Epithelial cell of alveolus of lung (primary cell): ENCODE measurements around the gene CCDC57. TPM values are rescaled to one million over a fixed set of nuclear protein-coding genes. Genes with fewer than 3 reads are reported as not detected.

Source experiments
- total RNA-seq: library from RNA; depleted of rRNA; stranded (reverse); fragments of >200 nt; gene quantifications from 2 replicates; pipeline ENCODE4 v1.2.1, GENCODE V29; 2015

Gene CCDC57
- total RNA-seq: 6.9 and 16.5 TPM in 2 replicates

DNA sequence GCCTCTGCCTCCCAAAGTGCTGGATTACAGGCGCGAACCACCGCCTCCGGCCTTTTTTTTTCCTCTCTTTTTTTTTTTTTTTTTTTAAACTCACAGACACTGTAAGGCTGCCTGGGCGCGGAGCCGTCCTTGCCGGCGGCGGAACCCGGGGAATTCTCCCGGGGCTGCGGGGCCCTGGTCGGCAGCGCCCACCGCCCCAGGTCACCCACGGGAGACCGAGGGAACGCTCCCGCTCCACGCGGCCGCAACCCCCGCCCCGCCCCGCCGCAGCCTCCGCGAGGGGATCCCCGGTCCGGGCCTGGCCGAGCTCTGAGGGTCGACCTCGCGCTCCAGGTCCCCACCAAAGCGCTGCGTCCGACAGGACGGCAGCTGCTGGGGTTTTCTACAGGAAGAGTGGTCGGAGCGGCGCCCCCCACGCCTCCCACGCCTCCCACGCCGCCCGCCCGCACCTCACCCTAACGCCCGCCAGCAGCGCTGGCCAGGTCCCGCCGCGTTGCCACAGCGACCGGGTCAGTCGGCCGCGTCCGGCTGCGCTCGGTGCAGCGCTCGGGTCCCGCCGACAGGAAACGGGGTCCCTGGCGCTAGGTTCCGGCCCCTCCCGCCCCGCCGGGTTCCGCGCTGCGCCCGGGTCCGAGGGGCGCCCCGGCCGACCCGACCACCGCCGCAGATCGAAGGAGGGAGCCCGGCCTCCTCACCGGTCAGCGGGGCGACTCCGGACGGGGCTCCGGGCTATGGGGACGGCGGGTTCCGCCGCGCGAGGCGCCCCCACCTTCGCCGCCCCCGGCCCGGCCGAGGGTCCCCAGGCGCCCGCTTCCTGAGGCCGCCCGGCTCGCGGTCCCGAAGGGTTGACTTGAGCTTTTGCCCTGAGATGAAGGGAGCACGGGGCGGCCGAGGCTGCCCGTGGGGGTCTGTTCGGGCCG, at the start of gene CCDC57:
Gene CCDC57, minus strand, starts transcription at position 512 of the 920 bp plus-strand sequence. CDS start 10,898 bp downstream, outside the sequence.

GRCh38 chr17:82228842-82229697, 16.4 kb upstream of the CCDC57 start, which contains the start of gene SLC16A3:
Gene SLC16A3 (plus strand): TSS chr17:82229042. CDS start chr17:82236009, 6,967 bp downstream.

DNA sequence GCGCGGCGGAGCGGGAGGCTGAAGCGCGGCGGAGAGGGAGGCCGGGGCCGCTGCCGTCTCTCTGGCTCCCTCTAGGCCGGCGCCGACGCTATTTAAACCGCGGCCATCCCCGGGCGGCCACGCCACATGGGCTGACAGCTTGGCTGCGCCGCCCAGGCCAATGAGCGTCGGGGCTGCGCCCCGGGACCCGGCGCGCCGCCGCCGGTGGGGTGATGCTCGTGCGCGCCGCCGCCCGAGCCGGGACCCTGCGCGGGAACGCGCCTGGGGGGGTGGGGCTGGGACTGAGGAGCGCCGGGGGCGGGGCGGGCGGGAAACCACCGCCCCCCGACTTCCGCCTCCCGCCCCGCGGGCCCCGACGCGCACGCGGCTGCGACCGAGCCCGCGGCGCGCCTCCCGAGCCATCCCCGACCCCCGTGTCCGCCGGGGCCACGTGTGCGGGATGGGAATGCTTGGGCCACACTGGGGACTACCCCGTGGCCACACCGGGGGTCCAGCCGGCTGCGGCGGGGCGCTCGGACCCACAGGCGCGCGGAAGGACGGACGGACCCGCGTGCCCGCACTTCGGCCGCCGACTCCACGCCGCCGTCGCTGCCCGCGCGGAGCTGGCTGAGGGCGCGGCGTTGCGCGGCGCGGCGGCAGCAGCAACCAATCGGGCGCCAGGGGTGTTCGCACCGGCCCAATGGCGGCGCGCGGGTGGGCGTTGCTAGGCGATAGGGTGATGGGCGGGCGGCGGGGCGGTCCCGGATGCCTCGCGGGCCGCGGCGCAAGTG, 114.3 kb downstream of the CCDC57 start, which contains the start of gene FASN:
Gene FASN, minus strand, starts transcription at position 68 of the 770 bp plus-strand sequence. CDS start 1,791 bp downstream, outside the sequence.

DNA sequence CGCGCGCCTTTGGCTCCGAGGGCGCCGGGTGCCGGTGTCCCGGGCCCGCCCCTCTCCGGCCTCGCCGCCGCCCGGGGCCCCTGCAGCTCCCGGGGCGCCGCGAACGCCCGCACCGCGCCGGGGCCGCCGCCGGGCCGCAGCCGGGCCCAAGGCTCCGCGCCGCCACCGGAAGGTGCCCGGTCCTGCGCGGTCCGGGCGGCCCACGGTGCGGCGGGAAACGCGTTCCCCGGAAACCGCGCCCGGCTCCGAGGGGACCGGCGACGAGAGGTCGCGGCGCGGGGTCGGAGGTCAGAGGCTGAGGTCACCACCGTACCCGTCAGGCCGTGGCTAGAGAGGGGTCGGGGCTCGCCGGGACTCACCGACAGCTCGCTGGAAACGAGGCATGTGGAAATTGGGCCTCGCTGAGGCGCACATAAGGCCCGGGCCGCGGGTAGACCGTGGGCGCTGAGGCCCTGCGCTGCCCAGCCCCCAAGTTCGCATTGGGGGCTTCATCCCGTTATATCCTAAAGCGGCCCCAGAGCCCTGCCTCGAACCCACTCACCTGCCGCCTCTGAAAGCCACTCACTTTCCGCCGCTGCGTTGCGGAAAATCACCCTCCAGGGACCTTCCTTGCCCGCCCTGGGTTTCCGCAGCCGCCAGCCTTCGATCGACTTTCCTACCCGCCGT, 146.9 kb downstream of the CCDC57 start, which contains the start of gene DUS1L:
Gene DUS1L, minus strand, starts transcription at position 167 of the 666 bp plus-strand sequence. CDS start 745 bp downstream, outside the sequence.

GRCh38 chr17:82051776-82052637, 160.6 kb downstream of the CCDC57 start, which contains the start of the genes GPS1 and RFNG:
Gene GPS1 (plus strand): TSS chr17:82051898. CDS start chr17:82051932, 34 bp downstream.
Gene RFNG (minus strand): TSS chr17:82051811. CDS start chr17:82051766, 45 bp downstream.

Other genes with a start within 250 kb of the CCDC57 start
- gene ASPSCR1, start 235.2 kb downstream of the CCDC57 start, total RNA-seq: 15.5 and 15.8 TPM in 2 replicates
- gene CENPX, start 190.0 kb downstream of the CCDC57 start, total RNA-seq: 29.1 and 76.7 TPM in 2 replicates
- 9.8 and 15.6 TPM in 2 replicates for gene LRRC45, start 189.5 kb downstream of the CCDC57 start, total RNA-seq
- gene RAC3, start 181.2 kb downstream of the CCDC57 start, total RNA-seq: 25.0 and 38.6 TPM in 2 replicates
- gene DCXR, start 175.1 kb downstream of the CCDC57 start, total RNA-seq: 79.3 and 86.3 TPM in 2 replicates
- 46.9 and 63.2 TPM in 2 replicates for gene RFNG, start 161.0 kb downstream of the CCDC57 start, total RNA-seq
- 116 and 126 TPM in 2 replicates for gene GPS1, start 160.9 kb downstream of the CCDC57 start, total RNA-seq
- 30.9 and 37.4 TPM in 2 replicates for gene DUS1L, start 147.0 kb downstream of the CCDC57 start, total RNA-seq
- 57.2 and 289 TPM in 2 replicates for gene FASN, start 114.6 kb downstream of the CCDC57 start, total RNA-seq
- gene SLC16A3, start 16.2 kb upstream of the CCDC57 start, total RNA-seq: 224 and 509 TPM in 2 replicates
- gene CSNK1D, start 60.9 kb upstream of the CCDC57 start, total RNA-seq: 41.8 and 136 TPM in 2 replicates
- gene CD7, start 104.8 kb upstream of the CCDC57 start, total RNA-seq: 2.2 and 14.8 TPM in 2 replicates
- 4.9 and 21.3 TPM in 2 replicates for gene SECTM1, start 120.9 kb upstream of the CCDC57 start, total RNA-seq
- gene TEX19, start 146.4 kb upstream of the CCDC57 start, total RNA-seq: not detected in 2 replicates
- 0.13 and 0.88 TPM in 2 replicates for gene UTS2R, start 158.9 kb upstream of the CCDC57 start, total RNA-seq
- gene HEXD, start 205.5 kb upstream of the CCDC57 start, total RNA-seq: 10.6 and 15.3 TPM in 2 replicates
- gene OGFOD3, start 205.7 kb upstream of the CCDC57 start, total RNA-seq: 34.5 and 55.1 TPM in 2 replicates
- 57.3 and 126 TPM in 2 replicates for gene CYBC1, start 237.9 kb upstream of the CCDC57 start, total RNA-seq
- gene NARF, start 245.9 kb upstream of the CCDC57 start, total RNA-seq: 50.0 and 90.9 TPM in 2 replicates